NT2/D1 (cell line): ENCODE measurements around the gene NIPBL.

Experiments
- YY1 ChIP-seq: IDR thresholded peaks from 2 replicates; pipeline ENCODE4 v1.6.1; 2011; ENCODE audit not compliant: insufficient read length, insufficient read depth
- ZNF274 ChIP-seq: IDR thresholded peaks from 2 replicates; pipeline ENCODE4 v1.6.1; 2011; ENCODE audit warnings: mild to moderate bottlenecking, low read depth, low read length

DNA sequence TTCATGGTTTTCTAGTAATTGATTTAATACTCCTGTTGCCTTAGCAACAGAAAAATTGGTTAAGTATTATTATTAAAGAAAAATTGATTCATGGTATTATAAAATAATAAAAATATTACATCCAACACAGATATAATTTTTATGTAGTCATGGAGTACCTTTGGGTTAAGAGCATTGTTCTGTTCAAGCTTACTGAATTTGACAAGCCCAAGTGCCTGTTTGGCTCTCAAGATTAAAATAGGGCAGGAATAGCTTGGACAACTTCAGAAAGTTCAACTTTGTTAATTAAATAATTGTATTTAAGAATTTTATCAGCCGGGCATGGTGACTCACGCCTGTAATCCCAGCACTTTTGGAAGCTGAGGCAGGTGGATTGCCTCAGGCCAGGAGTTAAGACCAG is 82.0 kb downstream of the NIPBL start:
- TF ChIP-seq YY1 (no peak), ZNF274 (no peak)
